HCT116 (cell line): ENCODE data around the gene PDLIM5. TPM values are rescaled to one million over a fixed set of nuclear protein-coding genes. Genes with fewer than 3 reads are reported as not detected.

Experiments used
- ATAC-seq: fragments of 200-7000 bp; cut with Tn5 transposase; 2 replicates; pipeline ENCODE4 v1.9.1; 2020; ENCODE audit warnings: mild to moderate bottlenecking, moderate library complexity
- BruUV-seq: library from RNA; stranded (reverse); fragments of 400-500 nt; replicated peaks from 2 replicates; lab custom pipeline; 2021; lab: Mats Ljungman, UMichigan
- CTCF ChIA-PET: fragments of 300-600 bp; sonication (Branson Sonifier 250); formaldehyde crosslinking; loops from one replicate; lab custom pipeline; 2021; ENCODE audit warnings: antibody characterized with exemption; lab: Charles Lee
- POLR2A ChIA-PET: fragments of 300-600, 350-600 bp; sonication (Branson Sonifier 250); formaldehyde crosslinking; loops from one replicate; lab custom pipeline; 2021; ENCODE audit warnings: antibody characterized with exemption; lab: Charles Lee
- RAD21 ChIA-PET, 2 experiments: fragments of 300-600 bp; sonication (Branson Sonifier 250); formaldehyde crosslinking; loops; one replicate each; lab custom pipeline; 2023; ENCODE audit warnings: low total read pairs in 2 of 2; ENCODE audit not compliant: uncharacterized antibody in 2 of 2, unreplicated experiment in 2 of 2, low non-redundant PET in 1 of 2; lab: Charles Lee
- DNase-seq: peaks from one replicate; pipeline ENCODE4 v3.0.0-alpha.2; 2010; ENCODE audit warnings: low read depth, low spot score
- H2AFZ ChIP-seq: fragments of 200-600 bp; shearing (Covaris generic), sonication (generic); 2 replicates; pipeline ENCODE4 v1.6.1; 2017; ENCODE audit warnings: low read depth, mixed run types, mixed read lengths, antibody characterized with exemption, low read length; ENCODE audit not compliant: poor library complexity, severe bottlenecking
- H3K27ac ChIP-seq: 2 replicates; pipeline ENCODE4 v1.5.1; 2012; ENCODE audit warnings: low read depth, low read length
- H3K27me3 ChIP-seq: fragments of 200-600 bp; sonication (generic); 2 replicates; pipeline ENCODE4 v1.6.1; 2016; ENCODE audit warnings: mixed run types, low read length, mixed read lengths; ENCODE audit not compliant: insufficient read depth
- H3K36me3 ChIP-seq, 2 experiments: fragments of 200-500 bp in 1 of 2; fragments of 200-600 bp in 1 of 2; sonication (Bioruptor generic) in 1 of 2; sonication (generic) in 1 of 2; 2 replicates each; pipeline versions ENCODE4 v1.5.1 to v1.6.1; 2014 to 2016; ENCODE audit warnings: low read length in 2 of 2, inconsistent platforms in 1 of 2, mixed read lengths in 1 of 2, mixed run types in 1 of 2; ENCODE audit not compliant: insufficient read depth in 2 of 2, control insufficient read depth in 1 of 2
- H3K4me1 ChIP-seq, 2 experiments: fragments of 200-600 bp in 1 of 2; sonication (generic) in 1 of 2; 2 replicates each; pipeline versions ENCODE4 v1.5.1 to v1.6.1; 2012 to 2017; ENCODE audit warnings: low read length in 2 of 2, inconsistent platforms in 1 of 2, mild to moderate bottlenecking in 1 of 2, mixed read lengths in 1 of 2, mixed run types in 1 of 2, moderate library complexity in 1 of 2; ENCODE audit not compliant: insufficient read depth in 2 of 2, control insufficient read depth in 1 of 2
- H3K4me2 ChIP-seq: fragments of 200-600 bp; sonication (generic); 2 replicates; pipeline ENCODE4 v1.6.1; 2017; ENCODE audit warnings: mixed run types, low read length, mixed read lengths
- H3K4me3 ChIP-seq, 2 experiments: fragments of 200-600 bp in 1 of 2; sonication (generic) in 1 of 2; replicated peaks in 1 of 2; 2 replicates each; pipeline ENCODE4 v1.5.1; 2011 to 2016; ENCODE audit warnings: low read length in 2 of 2, control low read depth in 1 of 2, low read depth in 1 of 2, mild to moderate bottlenecking in 1 of 2, mixed read lengths in 1 of 2, mixed run types in 1 of 2
- H3K79me2 ChIP-seq: fragments of 200-600 bp; sonication (generic); 2 replicates; pipeline ENCODE4 v1.6.1; 2017; ENCODE audit warnings: mild to moderate bottlenecking, mixed run types, low read length, moderate library complexity, mixed read lengths; ENCODE audit not compliant: insufficient read depth
- H3K9ac ChIP-seq: fragments of 200-600 bp; sonication (generic); 2 replicates; pipeline ENCODE4 v1.6.1; 2016; ENCODE audit warnings: low read length, mixed read lengths
- H3K9me2 ChIP-seq: fragments of 200-600 bp; sonication (generic), shearing (Covaris generic); 2 replicates; pipeline ENCODE4 v1.6.1; 2017; ENCODE audit warnings: mixed run types, mild to moderate bottlenecking, moderate library complexity; ENCODE audit not compliant: insufficient read depth
- H3K9me3 ChIP-seq, 2 experiments: fragments of 200-500 bp in 1 of 2; fragments of 200-600 bp in 1 of 2; sonication (Bioruptor generic) in 1 of 2; sonication (generic) in 1 of 2; 2 replicates each; pipeline ENCODE4 v1.6.1; 2014 to 2017; ENCODE audit warnings: low read length in 2 of 2, mixed read lengths in 2 of 2, inconsistent platforms in 1 of 2, low read depth in 1 of 2, mild to moderate bottlenecking in 1 of 2, mixed run types in 1 of 2, moderate library complexity in 1 of 2; ENCODE audit not compliant: control insufficient read depth in 1 of 2, insufficient read depth in 1 of 2
- H4K20me1 ChIP-seq: fragments of 200-600 bp; sonication (generic), shearing (Covaris generic); 2 replicates; pipeline ENCODE4 v1.6.1; 2017; ENCODE audit warnings: mixed run types, mild to moderate bottlenecking, moderate library complexity; ENCODE audit not compliant: insufficient read depth
- ATF3 ChIP-seq: IDR thresholded peaks from 2 replicates; pipeline ENCODE4 v1.6.1; 2012
- CTCF ChIP-seq, 3 experiments: fragments of 200-600 bp in 1 of 3; sonication (generic) in 1 of 3; IDR thresholded peaks in 2 of 3; conservative IDR thresholded peaks in 1 of 3; 2 replicates each; pipeline ENCODE4 v1.5.1; 2012 to 2017; ENCODE audit warnings: low read depth in 2 of 3, low read length in 2 of 3, antibody characterized with exemption in 1 of 3, borderline replicate concordance in 1 of 3, control low read depth in 1 of 3, mild to moderate bottlenecking in 1 of 3, mixed read lengths in 1 of 3, mixed run types in 1 of 3, moderate library complexity in 1 of 3; ENCODE audit not compliant: insufficient read depth in 1 of 3
- EGR1 ChIP-seq: IDR thresholded peaks from 2 replicates; pipeline ENCODE4 v1.6.1; 2012; ENCODE audit warnings: low read depth
- EZH2phosphoT487 ChIP-seq: fragments of 200-600 bp; IDR thresholded peaks from 2 replicates; pipeline ENCODE4 v1.6.1; 2018; ENCODE audit warnings: antibody characterized with exemption, borderline replicate concordance
- MAX ChIP-seq: IDR thresholded peaks from 2 replicates; pipeline ENCODE4 v1.6.1; 2012
- POLR2A ChIP-seq: IDR thresholded peaks from 2 replicates; pipeline ENCODE4 v1.7.0; 2011; ENCODE audit warnings: borderline replicate concordance; ENCODE audit not compliant: insufficient read depth, insufficient read length; ENCODE audit errors: extremely low read depth
- POLR2AphosphoS5 ChIP-seq: IDR thresholded peaks from 2 replicates; pipeline ENCODE4 v1.6.1; 2011; ENCODE audit warnings: mild to moderate bottlenecking, low read depth, low read length, moderate library complexity
- RAD21 ChIP-seq: IDR thresholded peaks from 2 replicates; pipeline ENCODE4 v1.6.1; 2012; ENCODE audit warnings: low read depth, mild to moderate bottlenecking
- REST ChIP-seq: IDR thresholded peaks from 2 replicates; pipeline ENCODE4 v1.6.1; 2012; ENCODE audit warnings: low read depth
- SIN3A ChIP-seq: IDR thresholded peaks from 2 replicates; pipeline ENCODE4 v1.6.1; 2012; ENCODE audit warnings: low read depth
- TCF7L2 ChIP-seq: IDR thresholded peaks from 2 replicates; pipeline ENCODE4 v1.7.0; 2011; ENCODE audit warnings: borderline replicate concordance, inconsistent platforms; ENCODE audit not compliant: insufficient read depth, insufficient read length; ENCODE audit errors: extremely low read depth
- ZNF274 ChIP-seq: fragments of 200-500 bp; sonication (Bioruptor generic); IDR thresholded peaks from 2 replicates; pipeline ENCODE4 v1.6.1; 2014; ENCODE audit warnings: mild to moderate bottlenecking, low read depth, low read length, inconsistent platforms
- intact Hi-C: fragments of 100-400 bp; cut with micrococcal nuclease; formaldehyde crosslinking; loops from 2 replicates; pipeline ENCODE4 v1.10.0; 2022
- total RNA-seq: library from RNA; stranded (reverse); gene quantifications from one replicate; pipeline ENCODE4 v1.2.1, GENCODE V29; 2021; ENCODE audit not compliant: unreplicated experiment

The PDLIM5 gene
- total RNA-seq, 1 experiment from 2014 or later: 130 TPM

GRCh38 chr4:94458682-94459081, 6.9 kb downstream of the PDLIM5 start:
- no peak overlapping the region for H3K4me3 ChIP-seq
- no TSS peak for BruUV-seq
- CTCF ChIA-PET: no interaction called here
- no peak overlapping the region for H3K4me2 ChIP-seq
- intact Hi-C loops: no loop called here
- H3K9me3 ChIP-seq: no peaks in the 10 kb centered on the region
- no peaks in the 10 kb centered on the region for H3K9me2 ChIP-seq
- peaks cover 98% of the 10 kb centered on the region for H3K79me2 ChIP-seq
- TF ChIP-seq EGR1 (no peak), ZNF274 (no peak), REST (no peak), POLR2A (no peak)
- POLR2A ChIA-PET: no interaction called here
- no peak overlapping the region for H3K27ac ChIP-seq
- no peak overlapping the region for H2AFZ ChIP-seq
- H3K4me1 ChIP-seq: peaks cover 35 to 37% of the 10 kb centered on the region in 2 experiments
- H3K27me3 ChIP-seq: no peaks in the 10 kb centered on the region
- DNase-seq (no peak), ATAC-seq (no peak)
- H4K20me1 ChIP-seq: 0 out of 2 replicates have a peak, but pooled peaks cover 3% of the 10 kb centered on the region
- no peak overlapping the region for H3K9ac ChIP-seq
- peaks cover 10 to 17% of the 10 kb centered on the region in 2 experiments; a peak in 3 of 4 replicates for H3K36me3 ChIP-seq
- RAD21 ChIA-PET: no interaction called here

- DNase-seq: no peak
- Histone ChIP-seq H4K20me1 (0 out of 2 replicates have a peak, but pooled peaks cover 3% of the 10 kb centered on the region), H3K4me1 (peaks cover 28 to 29% of the 10 kb centered on the region in 2 experiments), H3K36me3 (peaks cover 10 to 17% of the 10 kb centered on the region in 2 experiments; a peak in 3 of 4 replicates), H3K27me3 (no peaks in the 10 kb centered on the region), H3K4me2 (no peak overlapping the region), H3K9me2 (no peaks in the 10 kb centered on the region), H3K9ac (no peak overlapping the region), H3K79me2 (peaks cover 98% of the 10 kb centered on the region), H3K9me3 (no peaks in the 10 kb centered on the region), H3K27ac (no peak overlapping the region), H3K4me3 (no peak overlapping the region), H2AFZ (no peak overlapping the region)
- intact Hi-C loops: no loop called here
- ATAC-seq: no peak
- BruUV-seq: no TSS peak
- ChIA-PET CTCF (no interaction called here), POLR2A (no interaction called here), RAD21 (no interaction called here)
- TF ChIP-seq POLR2AphosphoS5: no peak
- no peak for TF ChIP-seq POLR2A
- TF ChIP-seq MAX: no peak
- no peak for TF ChIP-seq EZH2phosphoT487
- TF ChIP-seq EGR1: no peak
- TF ChIP-seq TCF7L2: no peak
- no peak for TF ChIP-seq RAD21
- TF ChIP-seq SIN3A: no peak
- TF ChIP-seq ATF3: no peak
- TF ChIP-seq CTCF (IDR thresholded peaks at IDR 0.05 in 2 of 3, conservative IDR thresholded peaks at IDR 0.05 in 1 of 3; ENCODE audit: borderline replicate concordance in 1 of 3, insufficient read depth in 1 of 3, low read depth in 2 of 3, low read length in 2 of 3): no peak
These were observed 7.9 kb downstream of the PDLIM5 start for GRCh38 chr4:94459462-94460161.
